Panc1 (cell line): ENCODE data around the gene SLFNL1.

Source experiments
- POLR2AphosphoS5 ChIP-seq: IDR thresholded peaks from 2 replicates; pipeline ENCODE4 v1.6.1; 2012; ENCODE audit warnings: mild to moderate bottlenecking, low read depth, low read length, moderate library complexity
- TF ChIP-seq, protein P1 (sequence below), 2 experiments: IDR thresholded peaks; 2 replicates each; pipeline ENCODE4 v1.6.1; 2011 to 2012; ENCODE audit warnings: low read depth in 2 of 2, control low read depth in 1 of 2, low read length in 1 of 2, mild to moderate bottlenecking in 1 of 2, moderate library complexity in 1 of 2; ENCODE audit not compliant: insufficient read depth in 1 of 2
- TF ChIP-seq, protein P2 (sequence below): fragments of 450-650 bp; IDR thresholded peaks from 2 replicates; pipeline ENCODE4 v1.5.1; 2017; ENCODE audit warnings: mild to moderate bottlenecking

DNA sequence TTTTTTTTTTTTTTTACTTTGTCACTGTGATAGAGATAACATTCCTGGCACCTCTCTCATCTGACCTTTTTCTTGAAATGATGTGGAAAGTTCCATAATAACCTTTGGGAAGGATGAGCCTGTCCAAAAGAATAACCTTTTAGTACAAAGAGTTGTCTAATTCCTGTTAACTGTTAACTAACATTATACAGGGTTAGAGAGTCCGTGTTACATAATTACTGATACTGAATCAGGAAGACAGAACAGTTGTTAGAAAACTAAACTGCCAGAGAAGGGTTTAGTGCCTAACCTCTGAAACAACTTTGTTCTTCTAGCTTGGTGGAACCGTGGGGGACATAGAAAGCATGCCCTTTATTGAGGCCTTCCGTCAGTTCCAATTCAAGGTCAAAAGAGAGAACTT is 33.2 kb downstream of the SLFNL1 start:
- TF ChIP-seq, protein P1, sequence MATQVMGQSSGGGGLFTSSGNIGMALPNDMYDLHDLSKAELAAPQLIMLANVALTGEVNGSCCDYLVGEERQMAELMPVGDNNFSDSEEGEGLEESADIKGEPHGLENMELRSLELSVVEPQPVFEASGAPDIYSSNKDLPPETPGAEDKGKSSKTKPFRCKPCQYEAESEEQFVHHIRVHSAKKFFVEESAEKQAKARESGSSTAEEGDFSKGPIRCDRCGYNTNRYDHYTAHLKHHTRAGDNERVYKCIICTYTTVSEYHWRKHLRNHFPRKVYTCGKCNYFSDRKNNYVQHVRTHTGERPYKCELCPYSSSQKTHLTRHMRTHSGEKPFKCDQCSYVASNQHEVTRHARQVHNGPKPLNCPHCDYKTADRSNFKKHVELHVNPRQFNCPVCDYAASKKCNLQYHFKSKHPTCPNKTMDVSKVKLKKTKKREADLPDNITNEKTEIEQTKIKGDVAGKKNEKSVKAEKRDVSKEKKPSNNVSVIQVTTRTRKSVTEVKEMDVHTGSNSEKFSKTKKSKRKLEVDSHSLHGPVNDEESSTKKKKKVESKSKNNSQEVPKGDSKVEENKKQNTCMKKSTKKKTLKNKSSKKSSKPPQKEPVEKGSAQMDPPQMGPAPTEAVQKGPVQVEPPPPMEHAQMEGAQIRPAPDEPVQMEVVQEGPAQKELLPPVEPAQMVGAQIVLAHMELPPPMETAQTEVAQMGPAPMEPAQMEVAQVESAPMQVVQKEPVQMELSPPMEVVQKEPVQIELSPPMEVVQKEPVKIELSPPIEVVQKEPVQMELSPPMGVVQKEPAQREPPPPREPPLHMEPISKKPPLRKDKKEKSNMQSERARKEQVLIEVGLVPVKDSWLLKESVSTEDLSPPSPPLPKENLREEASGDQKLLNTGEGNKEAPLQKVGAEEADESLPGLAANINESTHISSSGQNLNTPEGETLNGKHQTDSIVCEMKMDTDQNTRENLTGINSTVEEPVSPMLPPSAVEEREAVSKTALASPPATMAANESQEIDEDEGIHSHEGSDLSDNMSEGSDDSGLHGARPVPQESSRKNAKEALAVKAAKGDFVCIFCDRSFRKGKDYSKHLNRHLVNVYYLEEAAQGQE (IDR thresholded peaks at IDR 0.05; ENCODE audit: insufficient read depth in 1 of 2, low read depth in 2 of 2, low read length in 1 of 2) = no peak
- no peak for TF ChIP-seq POLR2AphosphoS5
- TF ChIP-seq, protein P2, sequence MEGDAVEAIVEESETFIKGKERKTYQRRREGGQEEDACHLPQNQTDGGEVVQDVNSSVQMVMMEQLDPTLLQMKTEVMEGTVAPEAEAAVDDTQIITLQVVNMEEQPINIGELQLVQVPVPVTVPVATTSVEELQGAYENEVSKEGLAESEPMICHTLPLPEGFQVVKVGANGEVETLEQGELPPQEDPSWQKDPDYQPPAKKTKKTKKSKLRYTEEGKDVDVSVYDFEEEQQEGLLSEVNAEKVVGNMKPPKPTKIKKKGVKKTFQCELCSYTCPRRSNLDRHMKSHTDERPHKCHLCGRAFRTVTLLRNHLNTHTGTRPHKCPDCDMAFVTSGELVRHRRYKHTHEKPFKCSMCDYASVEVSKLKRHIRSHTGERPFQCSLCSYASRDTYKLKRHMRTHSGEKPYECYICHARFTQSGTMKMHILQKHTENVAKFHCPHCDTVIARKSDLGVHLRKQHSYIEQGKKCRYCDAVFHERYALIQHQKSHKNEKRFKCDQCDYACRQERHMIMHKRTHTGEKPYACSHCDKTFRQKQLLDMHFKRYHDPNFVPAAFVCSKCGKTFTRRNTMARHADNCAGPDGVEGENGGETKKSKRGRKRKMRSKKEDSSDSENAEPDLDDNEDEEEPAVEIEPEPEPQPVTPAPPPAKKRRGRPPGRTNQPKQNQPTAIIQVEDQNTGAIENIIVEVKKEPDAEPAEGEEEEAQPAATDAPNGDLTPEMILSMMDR = no peak
